CD1c-positive myeloid dendritic cell (primary cell): ENCODE results near the gene DOCK3.
"Not testable (repeated sequence)": the region's sequence is repeated elsewhere in the genome, so short reads cannot be mapped to it uniquely, and the experiment has no call there.

ENCODE experiments used
- DNase-seq: peaks from one replicate; pipeline ENCODE4 v3.0.0-alpha.2; 2016; ENCODE audit errors: extremely low spot score

The DOCK3 gene

GRCh38 chr3:51224843-51225242 lies 550.1 kb downstream of the DOCK3 start:
- DNase-seq, result no peak

GRCh38 chr3:51242939-51243338 lies 568.2 kb downstream of the DOCK3 start:
- DNase-seq, result no peak

GRCh38 chr3:51243924-51244323 lies 569.2 kb downstream of the DOCK3 start:
- peak; percentile 50 for DNase-seq

- DNase-seq, result no peak
These were observed 571.1 kb downstream of the DOCK3 start for GRCh38 chr3:51245867-51246266.

- peak; percentile 39 for DNase-seq
These were observed 583.1 kb downstream of the DOCK3 start for GRCh38 chr3:51257870-51258269.

GRCh38 chr3:51264166-51264565 lies 589.4 kb downstream of the DOCK3 start:
- DNase-seq, result not testable (repeated sequence)

GRCh38 chr3:51268132-51268531 lies 593.4 kb downstream of the DOCK3 start:
- DNase-seq, result no peak

GRCh38 chr3:51269466-51269865 lies 594.7 kb downstream of the DOCK3 start:
- DNase-seq, result no peak

- no peak for DNase-seq
These were observed 595.8 kb downstream of the DOCK3 start for GRCh38 chr3:51270559-51270958.

- no peak for DNase-seq
These were observed 596.4 kb downstream of the DOCK3 start for GRCh38 chr3:51271172-51271571.

- DNase-seq, result no peak
These were observed 599.3 kb downstream of the DOCK3 start for GRCh38 chr3:51274052-51274451.

- DNase-seq, result no peak
These were observed 600.5 kb downstream of the DOCK3 start for GRCh38 chr3:51275111-51275805.

GRCh38 chr3:51276046-51276445 lies 601.3 kb downstream of the DOCK3 start:
- DNase-seq, result no peak

- DNase-seq, result no peak
These were observed 604.7 kb downstream of the DOCK3 start for GRCh38 chr3:51279448-51279847.

- DNase-seq, result no peak
These were observed 605.4 kb downstream of the DOCK3 start for GRCh38 chr3:51280176-51280575.

GRCh38 chr3:51282931-51283330 lies 608.2 kb downstream of the DOCK3 start:
- DNase-seq, result no peak

GRCh38 chr3:51283421-51283820 lies 608.7 kb downstream of the DOCK3 start:
- no peak for DNase-seq

GRCh38 chr3:51295625-51296024 lies 620.9 kb downstream of the DOCK3 start:
- no peak for DNase-seq

GRCh38 chr3:51297333-51297732 lies 622.6 kb downstream of the DOCK3 start:
- no peak for DNase-seq

- DNase-seq, result no peak
These were observed 629.5 kb downstream of the DOCK3 start for GRCh38 chr3:51304230-51304629.

- no peak for DNase-seq
These were observed 631.4 kb downstream of the DOCK3 start for GRCh38 chr3:51306093-51306492.

- DNase-seq, result no peak
These were observed 632.7 kb downstream of the DOCK3 start for GRCh38 chr3:51307458-51307857.

- not testable (repeated sequence) for DNase-seq
These were observed 633.3 kb downstream of the DOCK3 start for GRCh38 chr3:51307945-51308607.

- DNase-seq, result peak; percentile 2
These were observed 636.3 kb downstream of the DOCK3 start for GRCh38 chr3:51311055-51311454.
